ENCODE results near the gene FSTL4. TPM values are rescaled to one million over a fixed set of nuclear protein-coding genes. Genes with fewer than 3 reads are reported as not detected.

FSTL4 gene
- total and polyA plus RNA-seq, 9 donors: 0.07 to 0.22 (median 0.15) TPM; not detected in 4

DNA sequence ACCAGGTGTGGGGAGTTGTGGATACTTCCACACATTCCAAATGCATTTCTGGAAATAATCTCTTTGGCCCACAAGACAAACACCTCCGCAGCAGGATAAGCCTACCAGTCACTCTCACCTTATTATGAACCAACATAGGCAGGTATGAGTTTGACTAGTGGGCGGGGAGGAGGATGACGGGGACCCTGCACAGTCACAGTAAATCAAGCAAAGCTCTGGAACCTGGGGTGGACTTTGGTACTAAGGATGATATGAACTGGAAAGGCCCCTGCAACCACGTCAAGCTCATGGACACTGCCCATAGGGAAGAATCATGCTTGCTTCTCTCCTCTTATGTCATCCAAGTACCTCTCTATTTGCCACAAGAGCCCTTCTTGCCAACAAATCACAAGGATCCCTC, 301.2 kb downstream of the FSTL4 start:
- Histone ChIP-seq H3K9me3 (no peaks in the 10 kb centered on the region), H3K4me1 (ENCODE audit: insufficient read depth) (no peaks in the 10 kb centered on the region), H3K36me3 (no peaks in the 10 kb centered on the region), H3K27me3 (no peaks in the 10 kb centered on the region), H3K4me3 (no peak overlapping the region), H3K27ac (no peak overlapping the region)
- intact Hi-C loops (cut with DNase I): no loop called here
- 84 to 93% (median 91%) methylated on average over 4 of the region's 4 CpGs for WGBS, 3 donors
- no peak for TF ChIP-seq EP300 (IDR thresholded peaks at IDR 0.05)
- TF ChIP-seq, protein P1, sequence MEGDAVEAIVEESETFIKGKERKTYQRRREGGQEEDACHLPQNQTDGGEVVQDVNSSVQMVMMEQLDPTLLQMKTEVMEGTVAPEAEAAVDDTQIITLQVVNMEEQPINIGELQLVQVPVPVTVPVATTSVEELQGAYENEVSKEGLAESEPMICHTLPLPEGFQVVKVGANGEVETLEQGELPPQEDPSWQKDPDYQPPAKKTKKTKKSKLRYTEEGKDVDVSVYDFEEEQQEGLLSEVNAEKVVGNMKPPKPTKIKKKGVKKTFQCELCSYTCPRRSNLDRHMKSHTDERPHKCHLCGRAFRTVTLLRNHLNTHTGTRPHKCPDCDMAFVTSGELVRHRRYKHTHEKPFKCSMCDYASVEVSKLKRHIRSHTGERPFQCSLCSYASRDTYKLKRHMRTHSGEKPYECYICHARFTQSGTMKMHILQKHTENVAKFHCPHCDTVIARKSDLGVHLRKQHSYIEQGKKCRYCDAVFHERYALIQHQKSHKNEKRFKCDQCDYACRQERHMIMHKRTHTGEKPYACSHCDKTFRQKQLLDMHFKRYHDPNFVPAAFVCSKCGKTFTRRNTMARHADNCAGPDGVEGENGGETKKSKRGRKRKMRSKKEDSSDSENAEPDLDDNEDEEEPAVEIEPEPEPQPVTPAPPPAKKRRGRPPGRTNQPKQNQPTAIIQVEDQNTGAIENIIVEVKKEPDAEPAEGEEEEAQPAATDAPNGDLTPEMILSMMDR (IDR thresholded peaks at IDR 0.05): no peak
- TF ChIP-seq POLR2A (IDR thresholded peaks at IDR 0.05): no peak
- DNase-seq: no peak

DNA sequence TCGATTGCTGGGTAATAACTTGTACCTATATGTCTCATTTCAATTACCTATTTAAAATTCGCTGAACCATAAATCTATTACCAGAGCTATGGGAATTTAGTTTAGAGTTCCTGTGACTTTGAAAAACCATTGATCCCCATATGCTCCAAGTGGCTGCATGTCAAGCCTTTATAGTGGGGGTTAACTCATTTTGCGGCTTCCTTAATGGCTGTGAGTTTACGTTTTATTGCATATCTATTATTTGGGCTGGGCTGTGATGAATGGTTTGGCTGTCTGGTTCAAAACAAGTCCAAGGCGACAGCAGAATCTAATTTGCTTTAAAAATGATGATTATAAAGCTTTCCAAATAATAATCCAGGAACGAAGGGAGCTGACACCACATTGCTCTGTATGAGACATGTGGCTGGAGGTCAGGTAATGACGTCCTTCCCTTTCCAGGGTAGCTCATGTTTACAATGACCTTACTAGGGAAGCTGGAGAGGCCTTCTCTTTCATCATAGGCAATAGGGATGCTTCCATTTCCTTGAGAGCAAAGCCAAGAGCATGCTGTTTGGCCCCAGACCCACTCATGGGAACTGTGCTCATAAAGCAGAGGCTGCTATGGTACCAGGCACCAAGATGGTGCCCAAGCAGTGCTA, 302.2 kb downstream of the FSTL4 start:
- DNase-seq: peak in 1 of 5 donors; percentile 43
- Histone ChIP-seq H3K27me3 (no peaks in the 10 kb centered on the region), H3K4me3 (no peak overlapping the region), H3K9me3 (no peaks in the 10 kb centered on the region), H3K4me1 (ENCODE audit: insufficient read depth) (no peaks in the 10 kb centered on the region), H3K36me3 (no peaks in the 10 kb centered on the region), H3K27ac (no peak overlapping the region)
- TF ChIP-seq EP300 (IDR thresholded peaks at IDR 0.05): no peak
- intact Hi-C loops (cut with DNase I): no loop called here
- WGBS, 3 donors: 29 to 40% (median 31%) methylated on average over 7 of the region's 7 CpGs

DNA sequence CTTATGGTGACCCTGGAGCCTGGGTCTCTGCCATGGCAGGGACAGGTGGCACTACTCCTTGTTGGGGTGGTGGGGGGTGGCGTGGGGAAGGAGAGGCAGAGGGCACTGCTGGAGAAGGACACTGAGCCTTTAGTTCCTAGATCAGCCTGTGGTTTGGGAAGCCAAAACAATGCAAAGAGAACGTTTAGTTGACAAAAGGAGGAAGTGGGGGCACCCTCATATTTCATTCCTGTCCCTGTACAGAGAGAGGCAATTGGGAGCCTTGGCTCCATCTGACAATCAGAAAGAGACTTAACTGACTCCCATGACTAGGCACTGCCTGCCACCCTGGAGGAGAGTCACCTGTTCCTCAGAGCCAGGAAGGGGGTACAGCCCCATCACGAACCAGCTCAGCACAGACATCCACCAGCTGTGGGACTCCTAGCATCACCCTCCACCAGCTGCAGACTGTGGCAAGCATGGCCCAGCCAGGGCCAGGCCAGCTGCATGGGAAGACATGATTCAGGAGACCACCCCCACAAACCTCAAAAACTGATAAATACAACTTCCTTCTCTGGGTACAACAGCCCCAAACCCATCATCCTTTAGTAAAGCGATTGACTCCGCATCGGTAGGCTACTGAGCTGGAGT, 303.1 kb downstream of the FSTL4 start:
- 47 to 64% (median 52%) methylated on average over 6 of the region's 6 CpGs for WGBS, 3 donors
- DNase-seq: no peak
- no peaks in the 10 kb centered on the region for H3K27me3 ChIP-seq
- TF ChIP-seq POLR2A (IDR thresholded peaks at IDR 0.05) (no peak), EP300 (IDR thresholded peaks at IDR 0.05) (no peak)
- TF ChIP-seq, protein P1 (IDR thresholded peaks at IDR 0.05): no peak
- no peaks in the 10 kb centered on the region for H3K4me1 ChIP-seq (ENCODE audit: insufficient read depth)
- no peaks in the 10 kb centered on the region for H3K9me3 ChIP-seq
- H3K27ac ChIP-seq: no peak overlapping the region
- no peaks in the 10 kb centered on the region for H3K36me3 ChIP-seq
- intact Hi-C loops (cut with DNase I): no loop called here
- H3K4me3 ChIP-seq: no peak overlapping the region

DNA sequence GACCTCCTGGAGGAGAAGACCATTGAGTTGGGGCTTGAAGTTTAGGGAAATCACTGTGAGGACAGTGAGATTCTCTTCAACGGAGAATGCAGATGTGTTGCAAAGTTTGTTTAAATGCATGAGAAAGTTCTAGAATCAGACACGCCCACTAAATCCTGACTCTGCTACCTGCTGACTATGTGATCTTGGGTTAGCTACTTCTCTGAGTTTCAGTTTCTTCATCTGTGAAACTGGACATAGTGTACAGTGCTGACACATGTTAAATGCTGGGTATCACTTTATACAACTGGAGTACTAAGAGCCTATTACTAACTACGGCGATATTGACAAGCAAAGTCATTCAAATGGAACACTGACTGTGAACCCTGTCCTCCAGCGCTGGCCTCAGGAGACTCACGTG, 305.1 kb downstream of the FSTL4 start:
- Histone ChIP-seq H3K36me3 (no peaks in the 10 kb centered on the region), H3K9me3 (no peaks in the 10 kb centered on the region), H3K27me3 (no peaks in the 10 kb centered on the region), H3K4me1 (ENCODE audit: insufficient read depth) (no peaks in the 10 kb centered on the region), H3K27ac (no peak overlapping the region), H3K4me3 (no peak overlapping the region)
- intact Hi-C loops (cut with DNase I): no loop called here
- TF ChIP-seq, protein P1 (IDR thresholded peaks at IDR 0.05): no peak
- no peak for TF ChIP-seq EP300 (IDR thresholded peaks at IDR 0.05)
- no peak for TF ChIP-seq POLR2A (IDR thresholded peaks at IDR 0.05)
- no peak for DNase-seq
- WGBS, 3 donors: 81 to 96% (median 88%) methylated on average over 6 of the region's 6 CpGs

DNA sequence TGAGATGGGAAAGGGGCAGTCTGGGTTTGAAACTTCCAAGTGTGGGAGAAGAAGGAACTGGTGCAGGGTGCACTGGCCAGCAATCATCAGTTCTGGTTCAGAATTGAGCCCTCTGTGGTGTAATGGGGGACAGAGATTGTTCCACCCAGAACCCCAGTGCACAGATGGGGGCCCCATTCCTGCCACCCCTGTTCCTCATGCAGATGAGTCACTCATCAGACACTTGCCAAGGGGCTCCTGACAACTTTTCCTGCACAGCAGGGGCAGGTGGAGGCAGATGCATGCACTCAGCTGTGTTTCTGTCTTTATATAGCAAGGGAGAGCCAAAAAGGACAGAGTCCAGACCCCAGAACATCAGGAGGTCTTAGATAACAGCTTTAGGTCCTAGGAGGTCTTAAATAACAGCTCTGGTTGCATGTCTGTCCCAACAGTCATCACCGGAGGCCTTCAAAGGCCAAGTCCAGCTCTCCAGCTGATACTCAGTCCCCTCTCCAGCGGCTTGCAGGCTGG, 307.6 kb downstream of the FSTL4 start:
- Histone ChIP-seq H3K4me3 (no peak overlapping the region), H3K27me3 (no peaks in the 10 kb centered on the region), H3K36me3 (no peaks in the 10 kb centered on the region), H3K4me1 (ENCODE audit: insufficient read depth) (no peaks in the 10 kb centered on the region), H3K27ac (no peak overlapping the region), H3K9me3 (no peaks in the 10 kb centered on the region)
- TF ChIP-seq, protein P1 (IDR thresholded peaks at IDR 0.05): no peak
- no peak for TF ChIP-seq EP300 (IDR thresholded peaks at IDR 0.05)
- no peak for TF ChIP-seq POLR2A (IDR thresholded peaks at IDR 0.05)
- intact Hi-C loops (cut with DNase I): no loop called here
- WGBS, 3 donors: 74 to 88% (median 83%) methylated on average over 2 of the region's 2 CpGs
- no peak for DNase-seq

Data from ovary (tissue), 9 donors.